Measurements from ENCODE around the gene CCDC60.

CCDC60 gene

DNA sequence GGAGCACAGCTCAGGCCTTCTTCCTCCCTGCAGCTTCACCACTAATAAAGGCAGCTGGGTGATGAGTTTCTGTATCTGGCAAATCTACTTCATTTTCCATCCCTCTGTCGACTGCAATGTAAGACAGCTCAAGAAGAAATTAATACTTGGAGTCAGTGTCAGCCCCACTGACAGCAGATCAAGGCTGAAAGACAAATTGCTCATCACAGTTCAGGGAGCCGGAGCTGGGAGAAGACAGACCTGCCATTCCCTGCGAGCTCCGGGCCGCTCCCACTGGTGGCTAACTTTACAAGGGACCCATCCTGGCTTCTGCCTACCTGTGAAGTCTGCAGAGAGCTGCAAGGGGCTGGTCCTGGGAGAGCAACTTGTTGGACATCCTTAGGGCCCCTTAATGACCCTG lies 49.8 kb downstream of the CCDC60 start:
- H3K27me3 ChIP-seq (ENCODE audit: insufficient read depth, poor library complexity, severe bottlenecking): no peaks in the 10 kb centered on the region
- H3K27ac ChIP-seq (replicated peaks): no peak overlapping the region
- no peak for TF ChIP-seq GABPA (IDR thresholded peaks at IDR 0.05; ENCODE audit: low read depth)
- TF ChIP-seq POLR2AphosphoS5 (IDR thresholded peaks at IDR 0.05; ENCODE audit: low read depth): no peak
- TF ChIP-seq, protein P1, sequence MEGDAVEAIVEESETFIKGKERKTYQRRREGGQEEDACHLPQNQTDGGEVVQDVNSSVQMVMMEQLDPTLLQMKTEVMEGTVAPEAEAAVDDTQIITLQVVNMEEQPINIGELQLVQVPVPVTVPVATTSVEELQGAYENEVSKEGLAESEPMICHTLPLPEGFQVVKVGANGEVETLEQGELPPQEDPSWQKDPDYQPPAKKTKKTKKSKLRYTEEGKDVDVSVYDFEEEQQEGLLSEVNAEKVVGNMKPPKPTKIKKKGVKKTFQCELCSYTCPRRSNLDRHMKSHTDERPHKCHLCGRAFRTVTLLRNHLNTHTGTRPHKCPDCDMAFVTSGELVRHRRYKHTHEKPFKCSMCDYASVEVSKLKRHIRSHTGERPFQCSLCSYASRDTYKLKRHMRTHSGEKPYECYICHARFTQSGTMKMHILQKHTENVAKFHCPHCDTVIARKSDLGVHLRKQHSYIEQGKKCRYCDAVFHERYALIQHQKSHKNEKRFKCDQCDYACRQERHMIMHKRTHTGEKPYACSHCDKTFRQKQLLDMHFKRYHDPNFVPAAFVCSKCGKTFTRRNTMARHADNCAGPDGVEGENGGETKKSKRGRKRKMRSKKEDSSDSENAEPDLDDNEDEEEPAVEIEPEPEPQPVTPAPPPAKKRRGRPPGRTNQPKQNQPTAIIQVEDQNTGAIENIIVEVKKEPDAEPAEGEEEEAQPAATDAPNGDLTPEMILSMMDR (IDR thresholded peaks at IDR 0.05; ENCODE audit: insufficient read depth, low read length): no peak
- TF ChIP-seq, protein P2, sequence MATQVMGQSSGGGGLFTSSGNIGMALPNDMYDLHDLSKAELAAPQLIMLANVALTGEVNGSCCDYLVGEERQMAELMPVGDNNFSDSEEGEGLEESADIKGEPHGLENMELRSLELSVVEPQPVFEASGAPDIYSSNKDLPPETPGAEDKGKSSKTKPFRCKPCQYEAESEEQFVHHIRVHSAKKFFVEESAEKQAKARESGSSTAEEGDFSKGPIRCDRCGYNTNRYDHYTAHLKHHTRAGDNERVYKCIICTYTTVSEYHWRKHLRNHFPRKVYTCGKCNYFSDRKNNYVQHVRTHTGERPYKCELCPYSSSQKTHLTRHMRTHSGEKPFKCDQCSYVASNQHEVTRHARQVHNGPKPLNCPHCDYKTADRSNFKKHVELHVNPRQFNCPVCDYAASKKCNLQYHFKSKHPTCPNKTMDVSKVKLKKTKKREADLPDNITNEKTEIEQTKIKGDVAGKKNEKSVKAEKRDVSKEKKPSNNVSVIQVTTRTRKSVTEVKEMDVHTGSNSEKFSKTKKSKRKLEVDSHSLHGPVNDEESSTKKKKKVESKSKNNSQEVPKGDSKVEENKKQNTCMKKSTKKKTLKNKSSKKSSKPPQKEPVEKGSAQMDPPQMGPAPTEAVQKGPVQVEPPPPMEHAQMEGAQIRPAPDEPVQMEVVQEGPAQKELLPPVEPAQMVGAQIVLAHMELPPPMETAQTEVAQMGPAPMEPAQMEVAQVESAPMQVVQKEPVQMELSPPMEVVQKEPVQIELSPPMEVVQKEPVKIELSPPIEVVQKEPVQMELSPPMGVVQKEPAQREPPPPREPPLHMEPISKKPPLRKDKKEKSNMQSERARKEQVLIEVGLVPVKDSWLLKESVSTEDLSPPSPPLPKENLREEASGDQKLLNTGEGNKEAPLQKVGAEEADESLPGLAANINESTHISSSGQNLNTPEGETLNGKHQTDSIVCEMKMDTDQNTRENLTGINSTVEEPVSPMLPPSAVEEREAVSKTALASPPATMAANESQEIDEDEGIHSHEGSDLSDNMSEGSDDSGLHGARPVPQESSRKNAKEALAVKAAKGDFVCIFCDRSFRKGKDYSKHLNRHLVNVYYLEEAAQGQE (IDR thresholded peaks at IDR 0.05; ENCODE audit: insufficient replicate concordance, low read depth): no peak
- no peak for TF ChIP-seq SPI1 (IDR thresholded peaks at IDR 0.05; ENCODE audit: borderline replicate concordance, low read depth)
- no peak for DNase-seq (ENCODE audit: low read depth in 1 of 2, low spot score in 1 of 2)
- H3K4me3 ChIP-seq (replicated peaks; ENCODE audit: insufficient read depth, low read length): no peak overlapping the region

DNA sequence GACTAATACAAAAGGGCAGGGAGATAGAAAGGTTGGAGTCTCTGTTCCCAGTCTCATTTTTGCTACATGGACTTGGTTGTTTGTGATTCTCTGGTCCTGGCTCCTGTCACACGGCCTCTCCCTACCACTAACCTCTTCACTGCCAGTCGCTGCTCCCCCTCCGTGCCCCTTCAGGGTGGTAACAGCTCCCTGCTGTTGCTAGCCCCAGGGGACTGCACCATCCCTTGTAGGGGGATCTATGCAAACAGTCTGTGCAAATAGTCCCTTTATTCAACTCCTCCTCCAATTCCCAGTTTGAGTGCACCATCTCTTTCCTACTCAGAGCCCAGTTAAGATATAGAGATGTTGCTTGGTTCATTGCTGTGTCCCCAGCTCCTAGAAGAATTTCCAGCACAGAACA lies 51.1 kb downstream of the CCDC60 start:
- no peaks in the 10 kb centered on the region for H3K27me3 ChIP-seq (ENCODE audit: insufficient read depth, poor library complexity, severe bottlenecking)
- no peak overlapping the region for H3K4me3 ChIP-seq (replicated peaks; ENCODE audit: insufficient read depth, low read length)
- TF ChIP-seq GABPA (IDR thresholded peaks at IDR 0.05; ENCODE audit: low read depth) (no peak), SPI1 (IDR thresholded peaks at IDR 0.05; ENCODE audit: borderline replicate concordance, low read depth) (no peak), POLR2AphosphoS5 (IDR thresholded peaks at IDR 0.05; ENCODE audit: low read depth) (no peak)
- TF ChIP-seq, protein P1 (IDR thresholded peaks at IDR 0.05; ENCODE audit: insufficient read depth, low read length): no peak
- TF ChIP-seq, protein P2 (IDR thresholded peaks at IDR 0.05; ENCODE audit: insufficient replicate concordance, low read depth): no peak
- H3K27ac ChIP-seq (replicated peaks): no peak overlapping the region
- DNase-seq (ENCODE audit: low read depth in 1 of 2, low spot score in 1 of 2): no peak

DNA sequence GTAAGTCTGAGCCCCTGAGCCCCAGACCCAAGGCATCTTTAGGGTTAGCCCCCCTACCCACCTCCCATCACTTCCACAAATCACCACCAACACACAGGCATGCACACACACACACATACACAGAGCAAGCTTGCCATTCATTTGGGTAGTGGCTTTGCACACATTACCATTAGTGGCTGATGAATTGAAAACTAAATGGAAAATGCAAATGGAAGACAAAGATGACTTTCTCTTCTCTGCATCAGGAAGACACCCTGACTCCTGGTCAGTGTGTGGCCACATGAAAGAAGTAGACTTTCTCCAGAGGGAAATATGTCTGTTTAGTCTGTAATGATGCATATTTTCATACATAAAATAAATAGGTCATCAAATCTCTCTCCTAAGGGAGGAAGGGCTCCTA lies 55.2 kb downstream of the CCDC60 start:
- Histone ChIP-seq H3K27ac (replicated peaks) (no peak overlapping the region), H3K4me3 (replicated peaks; ENCODE audit: insufficient read depth, low read length) (no peak overlapping the region), H3K27me3 (ENCODE audit: insufficient read depth, poor library complexity, severe bottlenecking) (no peaks in the 10 kb centered on the region)
- TF ChIP-seq, protein P2 (IDR thresholded peaks at IDR 0.05; ENCODE audit: insufficient replicate concordance, low read depth): no peak
- TF ChIP-seq, protein P1 (IDR thresholded peaks at IDR 0.05; ENCODE audit: insufficient read depth, low read length): no peak
- no peak for TF ChIP-seq GABPA (IDR thresholded peaks at IDR 0.05; ENCODE audit: low read depth)
- no peak for TF ChIP-seq SPI1 (IDR thresholded peaks at IDR 0.05; ENCODE audit: borderline replicate concordance, low read depth)
- no peak for TF ChIP-seq POLR2AphosphoS5 (IDR thresholded peaks at IDR 0.05; ENCODE audit: low read depth)
- no peak for DNase-seq (ENCODE audit: low read depth in 1 of 2, low spot score in 1 of 2)
